Cardiac fibroblast (primary cell): Measurements from ENCODE around the gene DNAJB2.
"Not testable (repeated sequence)": the region's sequence is repeated elsewhere in the genome, so short reads cannot be mapped to it uniquely, and the experiment has no call there.

Experiments used
- DNase-seq, 2 donors: peaks; one replicate each; pipeline versions ENCODE4 v3.0.0 to v3.0.0-alpha.2; 2010; ENCODE audit warnings: low read depth in 2 of 2
- H3K4me3 ChIP-seq, 2 donors: replicated peaks in 1 of 2; 1 replicate in 1 of 2; 2 replicates in 1 of 2; pipeline ENCODE4 v1.5.1; 2011; ENCODE audit warnings: low read depth in 2 of 2, low read length in 2 of 2, mild to moderate bottlenecking in 2 of 2, moderate library complexity in 1 of 2
- TF ChIP-seq, protein P1 (sequence below): IDR thresholded peaks from one replicate; pipeline ENCODE4 v1.5.1; 2011; ENCODE audit warnings: low read depth, mild to moderate bottlenecking, low read length, inconsistent platforms

The DNAJB2 gene

DNA sequence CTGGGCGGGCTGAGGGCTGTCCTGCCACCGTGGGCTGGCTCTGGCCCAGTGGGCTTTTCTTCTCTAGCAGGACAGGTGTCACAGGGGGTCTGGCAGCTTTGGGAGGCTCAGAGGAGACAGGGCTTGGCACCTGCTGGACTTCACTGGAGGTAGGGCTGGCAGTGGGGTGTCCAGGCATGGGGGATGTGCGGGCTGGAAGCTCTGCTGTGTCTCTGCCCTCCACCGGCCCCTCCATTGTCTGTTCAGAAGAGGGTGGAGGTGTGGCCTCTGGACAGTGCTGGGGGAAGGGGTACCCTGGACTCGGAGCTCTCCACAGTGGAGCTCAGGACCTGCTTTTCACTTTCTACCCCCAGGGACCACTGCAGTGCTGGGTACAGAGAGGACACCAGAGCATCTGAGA lies 20.9 kb downstream of the DNAJB2 start:
- no peak overlapping the region for H3K4me3 ChIP-seq
- TF ChIP-seq, protein P1, sequence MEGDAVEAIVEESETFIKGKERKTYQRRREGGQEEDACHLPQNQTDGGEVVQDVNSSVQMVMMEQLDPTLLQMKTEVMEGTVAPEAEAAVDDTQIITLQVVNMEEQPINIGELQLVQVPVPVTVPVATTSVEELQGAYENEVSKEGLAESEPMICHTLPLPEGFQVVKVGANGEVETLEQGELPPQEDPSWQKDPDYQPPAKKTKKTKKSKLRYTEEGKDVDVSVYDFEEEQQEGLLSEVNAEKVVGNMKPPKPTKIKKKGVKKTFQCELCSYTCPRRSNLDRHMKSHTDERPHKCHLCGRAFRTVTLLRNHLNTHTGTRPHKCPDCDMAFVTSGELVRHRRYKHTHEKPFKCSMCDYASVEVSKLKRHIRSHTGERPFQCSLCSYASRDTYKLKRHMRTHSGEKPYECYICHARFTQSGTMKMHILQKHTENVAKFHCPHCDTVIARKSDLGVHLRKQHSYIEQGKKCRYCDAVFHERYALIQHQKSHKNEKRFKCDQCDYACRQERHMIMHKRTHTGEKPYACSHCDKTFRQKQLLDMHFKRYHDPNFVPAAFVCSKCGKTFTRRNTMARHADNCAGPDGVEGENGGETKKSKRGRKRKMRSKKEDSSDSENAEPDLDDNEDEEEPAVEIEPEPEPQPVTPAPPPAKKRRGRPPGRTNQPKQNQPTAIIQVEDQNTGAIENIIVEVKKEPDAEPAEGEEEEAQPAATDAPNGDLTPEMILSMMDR: no peak
- no peak for DNase-seq

DNA sequence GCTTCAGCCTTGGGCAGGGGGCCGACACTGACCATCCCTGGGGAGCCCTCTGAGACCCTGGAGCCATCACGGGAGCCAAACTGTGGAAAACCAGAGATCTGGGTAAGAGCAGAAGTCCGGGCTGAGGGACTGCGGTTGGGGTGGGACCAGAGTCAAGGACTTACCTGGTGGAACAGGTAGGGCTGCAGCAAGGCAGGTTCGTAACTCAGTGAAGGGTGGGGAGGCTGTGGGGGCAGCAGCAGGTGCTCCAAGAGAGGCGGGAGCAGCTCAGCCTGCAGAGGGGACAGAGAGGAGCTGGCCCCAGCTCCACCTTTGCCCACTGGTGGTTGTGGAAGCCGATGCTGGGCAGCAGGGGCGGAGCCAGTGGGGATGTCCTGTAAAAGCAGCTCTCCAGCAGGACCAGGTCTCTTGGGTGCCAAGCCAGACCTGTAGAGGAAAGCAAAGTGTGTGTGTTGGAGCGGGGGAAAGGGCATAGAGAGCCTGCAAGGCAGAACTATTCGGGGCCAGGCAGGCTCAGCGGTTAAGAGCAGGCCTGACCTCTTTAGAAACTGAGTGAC lies 23.3 kb downstream of the DNAJB2 start:
- no peak for DNase-seq
- no peak overlapping the region for H3K4me3 ChIP-seq
- TF ChIP-seq, protein P1: no peak

DNA sequence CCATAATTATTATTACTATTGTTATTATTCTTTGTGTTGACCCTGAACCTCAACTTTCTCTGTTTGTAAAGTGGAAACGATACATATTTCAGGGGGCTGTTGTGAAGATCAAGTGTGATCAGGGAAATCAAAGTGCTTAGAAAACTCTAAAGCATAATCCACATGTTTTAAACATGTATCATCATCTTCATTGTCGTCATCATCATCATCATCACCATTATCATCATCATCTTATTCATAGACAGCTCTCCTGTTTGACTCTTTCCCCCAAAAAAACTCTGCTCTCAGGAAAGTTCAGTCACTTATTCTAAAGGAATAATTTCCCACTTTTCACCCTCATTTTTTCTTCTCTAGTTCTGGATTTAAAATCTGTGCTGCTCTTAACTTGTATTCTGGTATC lies 25.1 kb downstream of the DNAJB2 start:
- no peak overlapping the region for H3K4me3 ChIP-seq

DNA sequence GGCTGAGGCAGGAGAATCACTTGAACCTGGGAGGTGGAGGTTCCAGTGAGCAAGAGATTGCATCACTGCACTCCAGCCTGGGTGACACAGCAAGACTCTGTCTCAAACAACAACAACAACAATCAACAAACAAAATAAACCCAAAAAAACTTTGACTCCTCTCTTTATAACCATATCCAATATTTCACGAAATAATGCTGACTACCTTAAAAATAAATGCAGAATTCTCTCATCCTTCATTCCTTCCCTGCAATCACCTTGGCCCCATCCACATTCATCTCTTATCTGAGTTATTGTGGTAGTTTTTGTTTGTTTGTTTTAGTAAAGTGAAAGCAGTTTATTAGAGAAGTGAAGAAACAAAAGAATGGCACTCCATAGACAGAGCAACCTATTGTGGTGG lies 26.9 kb downstream of the DNAJB2 start:
- H3K4me3 ChIP-seq: no peak overlapping the region
- no peak for DNase-seq
- TF ChIP-seq, protein P1: no peak

More for the DNA sequence above, 25.1 kb downstream of the DNAJB2 start:
- TF ChIP-seq, protein P1: no peak
- no peak for DNase-seq

DNA sequence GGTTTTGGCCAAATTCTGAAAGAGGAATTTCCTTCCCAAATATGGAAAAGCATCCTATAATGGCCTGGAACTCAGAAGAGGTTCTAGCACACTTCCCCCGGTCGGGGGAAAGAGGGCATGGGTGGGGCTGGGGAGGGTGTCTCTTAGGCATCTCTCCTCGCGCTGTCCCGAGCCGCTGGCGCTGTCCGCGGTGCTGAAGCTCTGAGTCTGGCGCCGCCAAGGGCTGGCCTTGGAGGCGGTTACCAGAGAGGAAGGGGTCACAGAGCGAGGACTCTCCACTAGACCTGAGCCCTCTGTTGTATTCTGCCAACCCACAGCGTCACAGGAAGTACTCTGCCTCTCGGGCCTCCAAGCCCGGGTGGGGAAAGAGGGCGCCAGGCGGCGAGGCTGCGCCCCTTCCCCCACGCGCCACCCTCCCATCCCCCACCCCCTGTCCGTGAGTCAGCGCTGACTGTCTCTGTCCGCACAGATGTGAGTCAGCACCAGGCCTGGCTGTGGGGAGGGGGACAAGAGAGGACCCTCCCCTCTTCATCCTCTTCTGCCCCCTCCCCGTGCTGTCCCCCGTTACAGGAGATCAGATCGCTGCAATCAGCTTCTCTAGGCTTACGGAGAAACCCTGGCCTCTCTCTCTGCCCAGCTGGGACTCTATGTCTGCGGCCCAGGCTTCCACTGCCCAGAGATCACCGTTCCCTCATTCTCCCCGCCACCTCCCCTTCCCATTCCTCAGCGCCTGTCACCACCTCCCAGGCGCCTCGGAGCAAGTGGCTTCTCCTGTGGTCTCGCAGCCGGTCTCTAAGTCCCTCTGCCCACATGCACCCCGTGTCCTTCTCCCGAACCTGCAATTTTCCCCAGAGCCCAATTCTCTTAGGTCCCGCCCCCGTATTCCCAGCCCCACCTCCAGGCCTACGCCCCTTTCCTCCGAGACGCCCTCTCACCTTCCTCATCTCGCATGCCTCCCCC lies 29.3 kb downstream of the DNAJB2 start:
- DNase-seq: peak; percentile 63 to 64
- H3K4me3 ChIP-seq: peak overlapping the region in 1 of 2 donors; percentile 5
- TF ChIP-seq, protein P1: no peak

DNA sequence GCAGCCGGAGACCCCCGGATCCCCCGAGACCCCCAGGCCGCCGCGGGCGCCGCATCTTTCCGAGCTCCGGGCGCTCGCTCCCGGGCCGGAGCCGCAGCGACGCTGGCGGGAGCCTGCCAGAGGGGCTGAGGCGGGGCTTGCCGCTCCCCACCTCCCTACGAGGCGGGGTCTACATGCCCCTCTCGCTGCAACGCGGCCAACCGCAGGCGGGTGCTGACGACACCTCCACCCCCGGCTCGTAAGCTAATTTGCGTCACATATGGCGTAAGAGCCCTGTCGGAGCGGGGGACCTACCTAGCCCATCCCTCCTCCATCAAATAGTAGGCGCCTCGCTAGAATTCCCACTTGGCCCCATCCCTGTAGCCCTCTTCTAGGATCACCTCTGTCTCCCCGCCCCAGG lies 30.1 kb downstream of the DNAJB2 start, which contains the start of gene PTPRN:
TSS of gene PTPRN (minus strand) at position 124 of the 400 bp plus-strand sequence. CDS start at position 55, 69 bp downstream.
- TF ChIP-seq, protein P1: no peak
- H3K4me3 ChIP-seq: peak within 1 kb of the TSS in 1 of 2 donors; percentile 5
- peak in 1 of 2 donors; percentile 54 for DNase-seq

DNA sequence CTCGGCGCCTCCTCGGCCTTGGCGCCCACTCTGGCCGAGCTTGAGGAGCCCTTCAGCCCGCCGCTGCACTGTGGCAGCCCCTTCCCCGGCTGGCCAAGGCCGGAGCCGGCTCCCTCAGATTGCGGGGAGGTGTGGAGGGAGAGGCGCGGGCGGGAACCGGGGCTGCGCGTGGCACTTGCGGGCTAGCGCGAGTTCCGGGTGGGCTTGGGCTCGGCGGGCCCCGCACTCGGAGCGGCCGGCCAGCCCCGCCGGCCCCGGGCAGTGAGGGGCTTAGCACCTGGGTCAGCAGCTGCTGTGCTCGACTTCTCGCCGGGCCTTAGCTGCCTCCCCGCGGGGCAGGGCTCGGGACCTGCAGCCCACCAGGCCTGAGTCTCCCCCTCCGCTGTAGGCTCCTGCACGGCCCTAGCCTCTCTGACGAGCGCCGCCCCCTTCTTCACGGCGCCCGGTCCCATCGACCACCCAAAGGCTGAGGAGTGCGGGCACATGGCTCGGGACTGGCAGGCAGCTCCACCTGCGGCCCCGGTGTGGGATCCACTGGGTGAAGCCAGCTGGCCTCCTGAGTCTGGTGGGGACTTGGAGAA lies 33.6 kb downstream of the DNAJB2 start:
- DNase-seq, H3K4me3 ChIP-seq: not testable (repeated sequence)
